ENCODE results near the gene LST1.

Gene LST1

DNA sequence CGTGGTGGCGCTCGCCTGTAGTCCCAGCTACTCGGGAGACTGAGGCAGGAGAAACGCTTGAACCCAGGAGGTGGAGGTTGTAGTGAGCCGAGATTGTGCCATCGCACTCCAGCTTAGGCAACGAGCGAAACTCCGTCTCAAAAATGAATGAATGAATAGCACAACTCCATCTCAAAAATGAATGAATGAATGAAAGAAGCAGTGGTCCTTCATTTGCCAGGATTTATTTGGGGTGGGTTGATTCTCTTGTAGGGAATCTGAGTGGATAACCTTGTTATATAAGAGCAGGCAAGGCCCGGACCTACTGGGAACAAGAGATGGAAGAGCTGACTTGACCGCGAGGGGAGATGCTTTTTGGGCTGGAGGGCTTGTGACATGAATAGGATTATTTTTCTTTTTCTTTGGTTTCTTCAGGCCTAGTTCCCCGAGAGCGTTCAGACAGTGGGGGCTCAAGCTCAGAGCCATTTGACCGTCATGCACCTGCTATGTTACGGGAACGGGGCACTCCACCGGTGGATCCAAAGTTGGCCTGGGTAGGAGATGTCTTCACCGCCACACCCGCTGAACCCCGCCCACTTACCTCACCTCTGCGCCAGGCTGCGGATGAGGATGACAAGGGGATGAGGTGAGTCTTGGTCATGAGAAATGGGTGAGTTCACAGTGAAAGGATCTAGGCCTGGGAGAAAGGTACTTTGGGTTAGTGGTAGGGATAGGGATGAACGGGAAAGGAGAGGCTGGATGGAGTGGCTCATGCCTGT is 44.3 kb downstream of the LST1 start:
- H3K27ac ChIP-seq (ENCODE audit: low read length) = no peak overlapping the region
- H3K4me1 ChIP-seq (ENCODE audit: insufficient read depth, low read length) = no peaks in the 10 kb centered on the region
- no peaks in the 10 kb centered on the region for H3K9me3 ChIP-seq (ENCODE audit: insufficient read depth, low read depth, low read length)
- no peak overlapping the region for H3K9ac ChIP-seq (ENCODE audit: low read depth, low read length)
- H3K36me3 ChIP-seq (ENCODE audit: insufficient read depth, low read depth, low read length) = peaks cover 100% of the 10 kb centered on the region
- H3K27me3 ChIP-seq (ENCODE audit: insufficient read depth, low read length) = no peaks in the 10 kb centered on the region
- H3K4me3 ChIP-seq (ENCODE audit: low read length) = no peak overlapping the region

DNA sequence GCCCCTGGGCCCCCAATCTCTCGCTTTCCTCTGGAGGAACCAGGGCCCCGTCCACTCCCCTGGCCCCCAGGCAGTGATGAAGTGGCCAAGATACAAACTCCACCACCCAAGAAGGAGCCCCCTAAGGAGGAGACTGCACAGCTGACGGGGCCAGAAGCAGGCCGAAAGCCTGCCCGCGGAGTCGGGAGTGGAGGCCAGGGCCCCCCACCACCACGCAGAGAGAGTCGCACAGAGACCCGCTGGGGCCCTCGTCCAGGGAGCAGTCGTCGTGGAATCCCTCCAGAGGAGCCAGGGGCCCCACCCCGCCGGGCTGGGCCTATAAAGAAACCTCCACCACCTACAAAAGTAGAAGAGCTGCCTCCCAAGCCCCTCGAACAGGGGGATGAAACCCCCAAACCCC is 45.1 kb downstream of the LST1 start:
- Histone ChIP-seq H3K4me3 (ENCODE audit: low read length) (no peak overlapping the region), H3K4me1 (ENCODE audit: insufficient read depth, low read length) (no peaks in the 10 kb centered on the region), H3K27me3 (ENCODE audit: insufficient read depth, low read length) (no peaks in the 10 kb centered on the region), H3K9me3 (ENCODE audit: insufficient read depth, low read depth, low read length) (no peaks in the 10 kb centered on the region), H3K36me3 (ENCODE audit: insufficient read depth, low read depth, low read length) (peaks cover 100% of the 10 kb centered on the region), H3K27ac (ENCODE audit: low read length) (no peak overlapping the region), H3K9ac (ENCODE audit: low read depth, low read length) (no peak overlapping the region)

DNA sequence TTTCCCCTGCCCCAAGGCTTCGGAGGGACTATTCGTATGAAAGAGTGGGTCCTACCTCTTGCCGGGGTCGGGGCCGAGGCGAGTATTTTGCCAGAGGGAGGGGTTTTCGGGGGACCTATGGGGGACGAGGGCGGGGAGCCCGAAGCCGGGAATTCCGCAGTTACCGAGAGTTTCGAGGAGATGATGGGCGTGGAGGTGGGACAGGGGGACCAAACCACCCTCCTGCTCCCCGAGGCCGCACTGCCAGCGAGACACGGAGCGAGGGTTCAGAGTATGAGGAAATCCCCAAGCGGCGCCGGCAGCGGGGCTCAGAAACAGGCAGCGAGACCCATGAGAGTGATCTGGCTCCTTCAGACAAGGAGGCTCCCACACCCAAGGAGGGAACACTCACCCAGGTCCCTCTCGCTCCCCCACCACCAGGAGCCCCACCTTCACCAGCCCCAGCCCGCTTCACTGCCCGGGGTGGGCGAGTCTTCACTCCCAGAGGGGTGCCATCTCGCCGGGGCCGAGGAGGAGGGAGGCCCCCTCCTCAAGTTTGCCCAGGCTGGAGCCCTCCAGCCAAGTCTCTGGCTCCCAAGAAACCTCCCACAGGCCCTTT is 45.7 kb downstream of the LST1 start:
- Histone ChIP-seq H3K27ac (ENCODE audit: low read length) (no peak overlapping the region), H3K4me1 (ENCODE audit: insufficient read depth, low read length) (no peaks in the 10 kb centered on the region), H3K9me3 (ENCODE audit: insufficient read depth, low read depth, low read length) (no peaks in the 10 kb centered on the region), H3K27me3 (ENCODE audit: insufficient read depth, low read length) (no peaks in the 10 kb centered on the region), H3K9ac (ENCODE audit: low read depth, low read length) (no peak overlapping the region), H3K36me3 (ENCODE audit: insufficient read depth, low read depth, low read length) (peaks cover 100% of the 10 kb centered on the region), H3K4me3 (ENCODE audit: low read length) (no peak overlapping the region)

DNA sequence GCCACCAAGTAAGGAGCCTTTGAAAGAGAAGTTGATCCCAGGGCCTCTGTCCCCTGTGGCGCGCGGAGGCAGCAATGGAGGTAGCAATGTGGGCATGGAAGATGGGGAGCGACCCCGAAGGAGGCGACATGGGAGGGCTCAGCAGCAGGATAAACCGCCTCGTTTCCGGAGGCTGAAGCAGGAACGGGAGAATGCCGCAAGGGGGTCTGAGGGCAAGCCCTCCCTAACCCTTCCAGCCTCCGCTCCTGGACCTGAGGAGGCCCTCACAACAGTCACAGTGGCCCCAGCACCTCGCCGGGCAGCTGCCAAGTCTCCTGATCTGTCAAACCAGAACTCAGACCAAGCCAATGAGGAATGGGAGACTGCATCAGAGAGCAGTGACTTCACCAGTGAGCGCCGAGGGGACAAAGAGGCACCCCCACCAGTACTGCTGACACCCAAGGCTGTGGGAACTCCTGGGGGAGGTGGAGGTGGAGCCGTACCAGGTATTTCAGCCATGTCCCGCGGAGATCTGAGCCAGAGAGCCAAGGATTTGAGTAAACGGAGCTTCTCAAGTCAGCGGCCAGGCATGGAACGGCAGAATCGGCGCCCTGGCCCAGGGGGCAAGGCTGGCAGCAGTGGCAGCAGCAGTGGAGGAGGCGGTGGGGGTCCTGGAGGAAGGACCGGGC is 46.3 kb downstream of the LST1 start:
- peaks cover 100% of the 10 kb centered on the region for H3K36me3 ChIP-seq (ENCODE audit: insufficient read depth, low read depth, low read length)
- H3K9me3 ChIP-seq (ENCODE audit: insufficient read depth, low read depth, low read length) = no peaks in the 10 kb centered on the region
- no peak overlapping the region for H3K4me3 ChIP-seq (ENCODE audit: low read length)
- H3K4me1 ChIP-seq (ENCODE audit: insufficient read depth, low read length) = no peaks in the 10 kb centered on the region
- H3K27me3 ChIP-seq (ENCODE audit: insufficient read depth, low read length) = no peaks in the 10 kb centered on the region
- no peak overlapping the region for H3K27ac ChIP-seq (ENCODE audit: low read length)
- H3K9ac ChIP-seq (ENCODE audit: low read depth, low read length) = no peak overlapping the region

DNA sequence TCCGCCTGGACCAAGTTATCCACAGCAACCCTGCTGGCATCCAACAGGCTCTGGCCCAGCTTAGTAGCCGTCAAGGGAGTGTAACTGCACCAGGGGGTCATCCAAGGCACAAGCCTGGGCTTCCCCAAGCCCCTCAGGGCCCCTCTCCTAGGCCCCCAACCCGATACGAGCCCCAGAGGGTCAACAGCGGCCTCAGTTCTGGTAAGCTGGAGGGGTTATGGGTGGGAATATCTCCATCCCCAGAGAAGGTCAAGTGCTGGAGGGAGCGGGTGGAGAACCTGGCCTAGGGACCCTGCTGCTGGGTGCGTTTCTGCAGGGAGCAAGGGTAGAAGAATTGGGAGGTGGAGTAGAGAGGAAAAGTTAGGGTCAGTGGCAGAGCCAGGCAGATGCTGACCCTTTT is 47.4 kb downstream of the LST1 start:
- no peak overlapping the region for H3K27ac ChIP-seq (ENCODE audit: low read length)
- no peaks in the 10 kb centered on the region for H3K4me1 ChIP-seq (ENCODE audit: insufficient read depth, low read length)
- no peak overlapping the region for H3K9ac ChIP-seq (ENCODE audit: low read depth, low read length)
- H3K4me3 ChIP-seq (ENCODE audit: low read length) = no peak overlapping the region
- peaks cover 99% of the 10 kb centered on the region for H3K36me3 ChIP-seq (ENCODE audit: insufficient read depth, low read depth, low read length)
- H3K9me3 ChIP-seq (ENCODE audit: insufficient read depth, low read depth, low read length) = no peaks in the 10 kb centered on the region
- no peaks in the 10 kb centered on the region for H3K27me3 ChIP-seq (ENCODE audit: insufficient read depth, low read length)

DNA sequence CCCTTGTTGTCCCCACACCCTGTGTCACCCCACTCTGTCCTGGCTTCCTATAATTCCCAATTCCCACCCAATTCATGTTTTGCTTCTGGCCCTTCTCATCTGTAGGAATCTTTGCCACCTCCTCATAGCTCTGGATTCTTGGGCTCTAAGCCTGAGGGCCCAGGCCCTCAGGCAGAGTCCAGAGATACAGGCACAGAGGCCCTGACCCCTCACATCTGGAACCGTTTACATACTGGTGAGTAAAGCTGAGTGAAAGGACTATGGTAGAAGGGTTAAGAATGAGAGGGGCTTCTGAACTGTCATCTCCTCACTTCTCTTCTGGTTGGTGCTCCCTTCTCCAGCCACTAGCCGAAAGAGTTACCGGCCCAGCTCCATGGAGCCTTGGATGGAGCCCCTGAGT is 48.1 kb downstream of the LST1 start:
- Histone ChIP-seq H3K36me3 (ENCODE audit: insufficient read depth, low read depth, low read length) (peaks cover 97% of the 10 kb centered on the region), H3K27ac (ENCODE audit: low read length) (no peak overlapping the region), H3K27me3 (ENCODE audit: insufficient read depth, low read length) (no peaks in the 10 kb centered on the region), H3K4me1 (ENCODE audit: insufficient read depth, low read length) (no peaks in the 10 kb centered on the region), H3K4me3 (ENCODE audit: low read length) (no peak overlapping the region), H3K9ac (ENCODE audit: low read depth, low read length) (no peak overlapping the region), H3K9me3 (ENCODE audit: insufficient read depth, low read depth, low read length) (no peaks in the 10 kb centered on the region)

DNA sequence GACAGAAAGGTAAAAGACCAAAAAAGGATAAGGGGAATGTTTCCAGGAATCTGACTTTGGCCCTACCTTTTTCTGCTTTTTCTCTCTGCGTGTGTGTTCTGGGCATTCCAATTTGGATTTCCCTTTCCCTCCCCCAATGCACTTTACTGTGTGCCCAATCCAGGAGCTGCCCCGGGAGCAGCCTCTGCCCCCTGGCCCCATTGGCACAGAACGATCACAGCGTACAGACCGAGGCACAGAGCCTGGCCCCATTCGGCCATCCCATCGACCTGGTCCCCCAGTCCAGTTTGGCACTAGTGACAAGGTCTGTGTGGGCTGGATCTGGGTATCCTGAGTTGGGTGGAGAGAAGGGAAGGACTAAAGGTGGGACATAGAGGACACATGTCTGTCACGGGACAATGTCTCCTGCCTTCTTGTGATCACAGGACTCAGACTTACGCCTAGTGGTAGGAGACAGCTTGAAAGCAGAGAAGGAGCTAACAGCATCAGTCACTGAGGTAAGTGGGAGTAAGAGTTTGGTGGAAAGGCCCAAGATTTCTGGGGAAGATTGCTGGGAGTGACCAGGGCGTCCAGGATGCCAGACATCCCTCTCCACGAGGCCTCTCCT is 49.0 kb downstream of the LST1 start:
- H3K36me3 ChIP-seq (ENCODE audit: insufficient read depth, low read depth, low read length) = peaks cover 97% of the 10 kb centered on the region
- no peak overlapping the region for H3K4me3 ChIP-seq (ENCODE audit: low read length)
- no peak overlapping the region for H3K27ac ChIP-seq (ENCODE audit: low read length)
- H3K27me3 ChIP-seq (ENCODE audit: insufficient read depth, low read length) = no peaks in the 10 kb centered on the region
- no peaks in the 10 kb centered on the region for H3K4me1 ChIP-seq (ENCODE audit: insufficient read depth, low read length)
- H3K9me3 ChIP-seq (ENCODE audit: insufficient read depth, low read depth, low read length) = no peaks in the 10 kb centered on the region
- no peak overlapping the region for H3K9ac ChIP-seq (ENCODE audit: low read depth, low read length)

DNA sequence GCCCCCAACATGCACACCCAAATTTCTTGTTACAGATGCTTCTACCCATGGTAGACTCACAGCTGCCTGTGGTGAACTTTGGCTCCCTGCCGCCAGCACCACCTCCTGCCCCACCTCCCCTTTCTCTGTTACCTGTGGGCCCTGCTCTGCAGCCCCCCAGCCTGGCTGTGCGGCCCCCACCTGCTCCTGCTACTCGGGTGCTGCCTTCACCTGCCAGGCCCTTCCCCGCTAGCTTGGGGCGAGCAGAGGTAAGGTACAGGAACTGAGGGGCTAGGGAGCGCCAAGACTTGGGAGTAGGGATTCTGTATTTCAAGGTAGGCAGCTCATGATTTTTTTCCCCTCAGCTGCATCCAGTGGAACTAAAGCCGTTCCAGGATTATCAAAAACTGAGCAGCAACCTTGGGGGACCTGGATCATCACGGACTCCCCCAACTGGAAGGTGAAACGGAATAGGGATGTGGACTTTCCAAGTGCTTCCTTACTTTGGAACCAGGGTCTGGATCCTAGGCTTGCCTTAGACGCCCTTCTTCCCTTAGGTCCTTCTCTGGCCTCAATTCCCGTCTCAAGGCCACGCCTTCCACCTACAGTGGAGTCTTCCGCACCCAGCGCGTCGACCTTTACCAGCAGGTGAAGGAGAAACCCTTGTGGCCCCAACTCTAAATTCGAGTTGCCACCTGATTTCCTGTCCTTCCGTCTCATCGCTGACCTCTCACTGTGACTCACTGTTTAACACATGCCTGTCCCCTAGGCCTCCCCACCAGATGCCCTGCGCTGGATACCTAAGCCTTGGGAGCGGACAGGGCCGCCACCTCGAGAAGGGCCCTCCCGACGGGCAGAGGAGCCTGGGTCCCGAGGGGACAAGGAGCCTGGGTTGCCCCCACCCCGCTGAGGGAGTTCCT is 50.9 kb downstream of the LST1 start:
- H3K4me3 ChIP-seq (ENCODE audit: low read length) = no peak overlapping the region
- H3K27ac ChIP-seq (ENCODE audit: low read length) = no peak overlapping the region
- no peaks in the 10 kb centered on the region for H3K9me3 ChIP-seq (ENCODE audit: insufficient read depth, low read depth, low read length)
- H3K36me3 ChIP-seq (ENCODE audit: insufficient read depth, low read depth, low read length) = peaks cover 97% of the 10 kb centered on the region
- H3K27me3 ChIP-seq (ENCODE audit: insufficient read depth, low read length) = no peaks in the 10 kb centered on the region
- no peak overlapping the region for H3K9ac ChIP-seq (ENCODE audit: low read depth, low read length)
- no peaks in the 10 kb centered on the region for H3K4me1 ChIP-seq (ENCODE audit: insufficient read depth, low read length)
